22Rv1 (cell line): ENCODE data around the gene IL20.

Experiments used
- CTCF ChIP-seq: fragments of 450-650 bp; IDR thresholded peaks from 2 replicates; pipeline ENCODE4 v1.5.1; 2017; ENCODE audit warnings: mild to moderate bottlenecking
- ZFX ChIP-seq: fragments of 450-650 bp; IDR thresholded peaks from 2 replicates; pipeline ENCODE4 v1.6.1; 2017; ENCODE audit warnings: antibody characterized with exemption, borderline replicate concordance

- no peak for TF ChIP-seq CTCF
- no peak for TF ChIP-seq ZFX
Measured at GRCh38 chr1:206898915-206899431, 33.5 kb downstream of the IL20 start.
